ENCODE measurements around the gene B4GALT3. TPM values are rescaled to one million over a fixed set of nuclear protein-coding genes. Genes with fewer than 3 reads are reported as not detected.

The B4GALT3 gene
- total and polyA plus RNA-seq, 2 of the 4 experiments (the other 2 are of a cell fraction): 19.9 to 36.0 TPM

DNA sequence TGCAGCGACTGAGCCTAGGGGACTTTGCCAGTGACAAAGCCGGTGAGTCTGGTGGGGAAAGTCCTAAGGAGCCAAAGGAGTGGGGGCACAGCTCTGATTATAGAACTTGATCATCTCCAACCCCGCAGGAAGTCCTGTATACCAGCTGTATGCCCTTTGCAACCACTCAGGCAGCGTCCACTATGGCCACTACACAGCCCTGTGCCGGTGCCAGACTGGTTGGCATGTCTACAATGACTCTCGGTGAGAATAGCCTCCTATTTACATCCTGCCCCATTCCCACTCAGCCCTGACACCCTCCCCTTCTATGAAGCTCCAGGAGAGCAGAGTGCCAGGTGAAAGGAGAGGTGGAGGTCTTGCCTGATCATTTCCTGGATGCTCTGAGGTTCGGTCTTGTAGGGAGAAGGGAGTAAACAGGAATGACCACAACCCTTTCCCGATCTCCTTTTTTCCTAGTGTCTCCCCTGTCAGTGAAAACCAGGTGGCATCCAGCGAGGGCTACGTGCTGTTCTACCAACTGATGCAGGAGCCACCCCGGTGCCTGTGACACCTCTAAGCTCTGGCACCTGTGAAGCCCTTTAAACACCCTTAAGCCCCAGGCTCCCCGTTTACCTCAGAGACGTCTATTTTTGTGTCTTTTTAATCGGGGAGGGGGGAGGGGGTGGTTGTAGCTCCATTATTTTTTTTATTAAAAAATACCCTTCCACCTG is 12.3 kb downstream of the B4GALT3 start (continued):
- TF ChIP-seq MAFK (IDR thresholded peaks at IDR 0.05; ENCODE audit: low read depth, low read length) (no peak), RFX5 (IDR thresholded peaks at IDR 0.05; ENCODE audit: low read depth, low read length) (no peak), MAZ (IDR thresholded peaks at IDR 0.05; ENCODE audit: borderline replicate concordance, low read depth, low read length) (no peak), CHD1 (IDR thresholded peaks at IDR 0.05; ENCODE audit: low read depth, low read length) (no peak)
- TF ChIP-seq, protein P1, sequence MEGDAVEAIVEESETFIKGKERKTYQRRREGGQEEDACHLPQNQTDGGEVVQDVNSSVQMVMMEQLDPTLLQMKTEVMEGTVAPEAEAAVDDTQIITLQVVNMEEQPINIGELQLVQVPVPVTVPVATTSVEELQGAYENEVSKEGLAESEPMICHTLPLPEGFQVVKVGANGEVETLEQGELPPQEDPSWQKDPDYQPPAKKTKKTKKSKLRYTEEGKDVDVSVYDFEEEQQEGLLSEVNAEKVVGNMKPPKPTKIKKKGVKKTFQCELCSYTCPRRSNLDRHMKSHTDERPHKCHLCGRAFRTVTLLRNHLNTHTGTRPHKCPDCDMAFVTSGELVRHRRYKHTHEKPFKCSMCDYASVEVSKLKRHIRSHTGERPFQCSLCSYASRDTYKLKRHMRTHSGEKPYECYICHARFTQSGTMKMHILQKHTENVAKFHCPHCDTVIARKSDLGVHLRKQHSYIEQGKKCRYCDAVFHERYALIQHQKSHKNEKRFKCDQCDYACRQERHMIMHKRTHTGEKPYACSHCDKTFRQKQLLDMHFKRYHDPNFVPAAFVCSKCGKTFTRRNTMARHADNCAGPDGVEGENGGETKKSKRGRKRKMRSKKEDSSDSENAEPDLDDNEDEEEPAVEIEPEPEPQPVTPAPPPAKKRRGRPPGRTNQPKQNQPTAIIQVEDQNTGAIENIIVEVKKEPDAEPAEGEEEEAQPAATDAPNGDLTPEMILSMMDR (conservative IDR thresholded peaks at IDR 0.05; ENCODE audit: low read depth, low read length): no peak

Measured in IMR-90 (cell line).